ENCODE results near the gene RAMAC. TPM values are rescaled to one million over a fixed set of nuclear protein-coding genes. Genes with fewer than 3 reads are reported as not detected.

RAMAC gene
- total RNA-seq, 1 experiment from 2014 or later: 31.8 TPM

GRCh38 chr15:82960766-82961165 is 25.2 kb upstream of the RAMAC start:
- Mint-ChIP-seq H3K27ac (ENCODE audit: unreplicated experiment) (no peak overlapping the region), H3K27me3 (ENCODE audit: insufficient read depth, unreplicated experiment) (no peaks in the 10 kb centered on the region), H3K4me3 (ENCODE audit: unreplicated experiment) (no peak overlapping the region), H3K4me1 (ENCODE audit: low read depth, unreplicated experiment) (no peaks in the 10 kb centered on the region), H3K36me3 (ENCODE audit: insufficient read depth, unreplicated experiment) (no peaks in the 10 kb centered on the region), H3K9me3 (ENCODE audit: unreplicated experiment) (no peaks in the 10 kb centered on the region)
- POLR2A ChIA-PET: no interaction called here
- Histone ChIP-seq H3K9me3 (no peaks in the 10 kb centered on the region), H3K4me3 (ENCODE audit: low read depth, low read length) (no peak overlapping the region), H3K36me3 (ENCODE audit: control insufficient read depth, insufficient read depth, low read length) (no peaks in the 10 kb centered on the region), H3K27me3 (replicated peaks; ENCODE audit: control insufficient read depth, insufficient read depth, low read length) (no peaks in the 10 kb centered on the region), H3K4me1 (no peaks in the 10 kb centered on the region)
- BruUV-seq (replicated peaks): no TSS peak
- intact Hi-C loops (cut with micrococcal nuclease; ENCODE audit: unreplicated experiment): no loop called here
- TF ChIP-seq, protein P1, sequence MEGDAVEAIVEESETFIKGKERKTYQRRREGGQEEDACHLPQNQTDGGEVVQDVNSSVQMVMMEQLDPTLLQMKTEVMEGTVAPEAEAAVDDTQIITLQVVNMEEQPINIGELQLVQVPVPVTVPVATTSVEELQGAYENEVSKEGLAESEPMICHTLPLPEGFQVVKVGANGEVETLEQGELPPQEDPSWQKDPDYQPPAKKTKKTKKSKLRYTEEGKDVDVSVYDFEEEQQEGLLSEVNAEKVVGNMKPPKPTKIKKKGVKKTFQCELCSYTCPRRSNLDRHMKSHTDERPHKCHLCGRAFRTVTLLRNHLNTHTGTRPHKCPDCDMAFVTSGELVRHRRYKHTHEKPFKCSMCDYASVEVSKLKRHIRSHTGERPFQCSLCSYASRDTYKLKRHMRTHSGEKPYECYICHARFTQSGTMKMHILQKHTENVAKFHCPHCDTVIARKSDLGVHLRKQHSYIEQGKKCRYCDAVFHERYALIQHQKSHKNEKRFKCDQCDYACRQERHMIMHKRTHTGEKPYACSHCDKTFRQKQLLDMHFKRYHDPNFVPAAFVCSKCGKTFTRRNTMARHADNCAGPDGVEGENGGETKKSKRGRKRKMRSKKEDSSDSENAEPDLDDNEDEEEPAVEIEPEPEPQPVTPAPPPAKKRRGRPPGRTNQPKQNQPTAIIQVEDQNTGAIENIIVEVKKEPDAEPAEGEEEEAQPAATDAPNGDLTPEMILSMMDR (IDR thresholded peaks at IDR 0.05; ENCODE audit: insufficient read depth in 1 of 2, low read depth in 1 of 2, low read length in 1 of 2, severe bottlenecking in 1 of 2, unreplicated experiment in 1 of 2): no peak
- CTCF ChIA-PET: no interaction called here
- no peak for DNase-seq

GRCh38 chr15:82963471-82964341 is 22.3 kb upstream of the RAMAC start:
- H3K27me3 ChIP-seq (replicated peaks; ENCODE audit: control insufficient read depth, insufficient read depth, low read length): no peaks in the 10 kb centered on the region
- Mint-ChIP-seq H3K27me3 (ENCODE audit: insufficient read depth, unreplicated experiment) (no peaks in the 10 kb centered on the region), H3K9me3 (ENCODE audit: unreplicated experiment) (no peaks in the 10 kb centered on the region), H3K4me1 (ENCODE audit: low read depth, unreplicated experiment) (no peaks in the 10 kb centered on the region), H3K27ac (ENCODE audit: unreplicated experiment) (no peak overlapping the region), H3K36me3 (ENCODE audit: insufficient read depth, unreplicated experiment) (no peaks in the 10 kb centered on the region), H3K4me3 (ENCODE audit: unreplicated experiment) (no peak overlapping the region)
- no peak overlapping the region for H3K4me3 ChIP-seq (ENCODE audit: low read depth, low read length)
- no TSS peak for BruUV-seq (replicated peaks)
- no peaks in the 10 kb centered on the region for H3K36me3 ChIP-seq (ENCODE audit: control insufficient read depth, insufficient read depth, low read length)
- intact Hi-C loops (cut with micrococcal nuclease; ENCODE audit: unreplicated experiment): no loop called here
- TF ChIP-seq, protein P1 (IDR thresholded peaks at IDR 0.05; ENCODE audit: insufficient read depth in 1 of 2, low read depth in 1 of 2, low read length in 1 of 2, severe bottlenecking in 1 of 2, unreplicated experiment in 1 of 2): no peak
- POLR2A ChIA-PET: interaction anchor here (0.6 kb wide), 1 partner anchor 45 kb away, joined by 3 read pairs; no protein-coding TSS in a partner anchor
- no peak for DNase-seq
- H3K4me1 ChIP-seq: no peaks in the 10 kb centered on the region
- CTCF ChIA-PET: no interaction called here
- H3K9me3 ChIP-seq: no peaks in the 10 kb centered on the region

DNA sequence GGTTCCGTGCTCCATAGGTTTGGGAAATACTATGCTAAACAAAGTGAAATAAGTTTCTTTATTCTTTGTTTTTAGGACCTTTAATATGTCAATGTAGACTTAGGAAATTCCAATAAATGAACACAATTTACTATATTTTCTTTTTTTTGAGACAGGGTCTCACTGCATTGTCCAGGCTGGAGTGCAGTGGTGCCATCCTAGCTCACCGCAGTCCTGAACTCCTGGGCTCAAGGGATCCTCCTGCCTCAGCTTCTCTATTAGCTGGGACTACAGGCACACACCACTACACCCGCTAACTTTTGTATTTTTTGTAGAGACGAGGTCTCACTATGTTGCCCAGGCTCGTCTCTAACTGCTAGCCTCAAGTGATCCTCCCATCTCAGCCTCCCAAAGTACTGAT is 21.1 kb upstream of the RAMAC start:
- POLR2A ChIA-PET: no interaction called here
- intact Hi-C loops (cut with micrococcal nuclease; ENCODE audit: unreplicated experiment): no loop called here
- no TSS peak for BruUV-seq (replicated peaks)

More for the DNA sequence above, 21.1 kb upstream of the RAMAC start:
- Mint-ChIP-seq H3K4me1 (ENCODE audit: low read depth, unreplicated experiment) (peaks cover 3% of the 10 kb centered on the region), H3K36me3 (ENCODE audit: insufficient read depth, unreplicated experiment) (no peaks in the 10 kb centered on the region), H3K27ac (ENCODE audit: unreplicated experiment) (no peak overlapping the region), H3K4me3 (ENCODE audit: unreplicated experiment) (no peak overlapping the region), H3K9me3 (ENCODE audit: unreplicated experiment) (no peaks in the 10 kb centered on the region), H3K27me3 (ENCODE audit: insufficient read depth, unreplicated experiment) (no peaks in the 10 kb centered on the region)
- H3K27me3 ChIP-seq (replicated peaks; ENCODE audit: control insufficient read depth, insufficient read depth, low read length): no peaks in the 10 kb centered on the region
- no peaks in the 10 kb centered on the region for H3K36me3 ChIP-seq (ENCODE audit: control insufficient read depth, insufficient read depth, low read length)
- H3K4me3 ChIP-seq (ENCODE audit: low read depth, low read length): no peak overlapping the region
- H3K9me3 ChIP-seq: no peaks in the 10 kb centered on the region
- TF ChIP-seq, protein P1 (IDR thresholded peaks at IDR 0.05; ENCODE audit: insufficient read depth in 1 of 2, low read depth in 1 of 2, low read length in 1 of 2, severe bottlenecking in 1 of 2, unreplicated experiment in 1 of 2): no peak
- DNase-seq: no peak
- H3K4me1 ChIP-seq: no peaks in the 10 kb centered on the region
- CTCF ChIA-PET: no interaction called here

Measured in Caco-2 (cell line).